GM21390 (cell line): ENCODE data around the gene TTLL8.
"Not testable (repeated sequence)": the region's sequence is repeated elsewhere in the genome, so short reads cannot be mapped to it uniquely, and the experiment has no call there.

Experiments
- ATAC-seq: cut with Tn5 transposase; IDR thresholded peaks from one replicate; pipeline ENCODE4 v1.9.1; 2021; ENCODE audit not compliant: unreplicated experiment

Gene TTLL8

DNA sequence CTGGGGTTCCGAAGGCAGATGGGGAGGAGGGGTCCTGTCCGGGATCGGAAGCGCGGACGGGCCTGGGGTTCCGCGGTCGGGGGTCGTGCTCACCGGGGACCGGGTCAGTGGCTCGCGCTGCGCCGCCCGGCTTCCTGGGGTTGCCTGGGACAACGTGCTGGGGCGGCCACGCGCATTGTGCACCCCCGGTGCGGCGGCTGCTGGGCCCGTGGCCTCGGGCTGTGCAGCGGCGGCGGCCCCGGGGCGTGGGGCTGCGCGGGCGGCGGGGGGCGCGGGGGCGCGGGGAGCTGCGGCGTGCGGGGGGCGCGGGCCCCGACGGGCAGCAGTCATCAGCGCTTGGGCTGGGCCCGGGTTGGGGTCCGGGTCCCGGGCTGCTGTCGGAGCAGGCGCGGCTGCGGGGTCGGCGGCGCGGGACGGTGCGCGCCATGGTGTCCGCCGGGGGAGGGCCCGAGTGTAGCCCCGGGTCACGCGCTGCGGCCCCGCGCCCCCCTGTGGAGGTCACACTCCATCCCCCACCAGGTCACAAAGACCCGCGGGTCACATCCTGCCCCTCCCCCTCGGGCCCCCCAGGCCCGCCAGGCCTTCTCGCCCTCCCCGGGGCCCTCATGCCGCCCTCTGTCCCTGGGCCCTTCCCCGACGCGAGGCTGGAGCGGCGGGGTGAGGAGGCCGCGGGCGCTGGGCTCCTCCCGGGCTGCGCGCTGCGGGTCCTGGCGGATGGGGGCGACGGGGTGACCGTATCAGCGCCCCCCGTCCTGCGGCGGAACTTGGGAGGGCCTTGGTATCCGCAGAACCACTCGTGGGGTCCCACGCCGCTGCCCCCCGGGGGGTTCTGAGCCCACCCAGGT is at the start of gene TTLL8:
TSS of gene TTLL8 (minus strand) at position 238 of the 845 bp plus-strand sequence.
- no peak for ATAC-seq

DNA sequence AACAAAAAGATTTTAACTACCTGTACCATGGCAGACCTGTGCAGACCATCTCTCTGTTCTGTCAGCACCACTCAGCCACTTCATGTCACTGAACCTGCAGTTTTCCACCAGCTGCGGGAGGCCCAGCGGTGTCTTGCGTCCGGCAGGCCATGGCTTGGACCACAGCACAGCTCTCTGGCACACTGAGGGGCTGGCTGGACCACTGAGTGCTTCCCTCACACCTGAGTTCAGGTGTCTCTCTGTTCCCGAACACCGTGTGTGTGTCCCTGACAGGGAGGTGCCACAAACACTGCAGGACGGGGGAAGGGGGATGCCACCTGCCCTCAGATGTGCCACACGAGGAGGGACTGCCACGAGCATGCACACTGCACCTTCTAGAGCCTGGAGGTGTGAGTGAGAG is 49.4 kb upstream of the TTLL8 start:
- no peak for ATAC-seq

DNA sequence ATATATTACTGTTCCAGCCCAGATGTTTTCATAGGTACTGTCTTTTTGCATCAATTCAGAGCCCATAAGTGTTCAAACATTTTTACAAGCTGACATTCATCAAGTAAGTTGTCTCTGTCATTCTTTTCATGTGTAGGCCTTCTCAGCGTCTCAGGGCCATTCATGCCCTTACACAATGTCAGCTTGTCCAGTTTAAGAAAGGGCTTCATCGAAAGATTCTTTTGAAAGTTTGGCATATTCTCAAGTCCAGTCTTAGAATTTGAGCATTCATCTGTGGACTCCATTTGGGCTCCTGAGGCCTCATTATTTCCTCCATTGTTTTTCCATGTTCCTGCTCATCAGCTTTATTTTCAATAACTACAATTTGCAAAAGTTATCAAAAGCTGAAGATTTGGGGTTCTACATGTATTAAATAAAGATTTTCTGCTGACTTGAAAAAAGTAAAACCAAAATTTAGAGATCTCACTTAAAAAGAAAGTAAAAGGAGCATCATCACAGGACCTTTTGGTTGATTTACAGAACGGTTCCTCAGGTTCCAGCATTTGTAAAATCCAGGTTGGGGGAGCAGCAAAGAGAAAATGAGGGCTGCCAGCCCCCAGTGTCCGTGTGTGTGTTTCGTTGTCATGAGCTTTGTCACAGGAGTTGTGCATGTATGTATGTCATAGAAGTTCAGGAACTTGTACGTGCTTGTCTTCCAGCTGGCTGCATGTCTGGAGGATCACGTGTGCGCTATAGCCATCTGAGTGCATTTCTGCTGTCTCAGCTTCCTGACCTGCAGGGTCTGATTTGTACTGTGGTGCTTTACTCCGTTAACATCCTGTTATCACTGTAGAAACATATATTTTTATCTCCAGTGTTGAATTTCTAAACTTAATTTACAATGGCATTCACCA is 47.4 kb upstream of the TTLL8 start:
- ATAC-seq: no peak

DNA sequence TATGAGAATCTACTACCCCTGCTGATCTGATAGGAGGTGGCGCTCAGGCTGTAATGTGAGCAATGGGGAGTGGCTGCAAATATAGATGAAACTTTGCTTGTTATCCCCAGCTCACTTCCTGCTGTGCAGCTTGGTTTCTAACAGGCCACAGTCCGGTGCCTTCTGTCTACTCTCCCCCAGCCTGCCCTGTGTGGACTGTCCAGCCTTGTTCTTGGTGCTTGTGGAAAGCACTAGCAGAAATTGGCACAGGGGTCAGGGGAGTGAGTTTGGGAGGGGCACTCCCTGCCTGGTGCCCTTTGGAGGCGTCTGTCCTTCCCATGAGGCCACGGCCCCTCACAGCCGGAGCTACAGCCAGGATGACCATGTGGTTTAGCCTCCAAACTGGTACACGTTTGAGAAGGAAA is 46.0 kb upstream of the TTLL8 start:
- no peak for ATAC-seq

DNA sequence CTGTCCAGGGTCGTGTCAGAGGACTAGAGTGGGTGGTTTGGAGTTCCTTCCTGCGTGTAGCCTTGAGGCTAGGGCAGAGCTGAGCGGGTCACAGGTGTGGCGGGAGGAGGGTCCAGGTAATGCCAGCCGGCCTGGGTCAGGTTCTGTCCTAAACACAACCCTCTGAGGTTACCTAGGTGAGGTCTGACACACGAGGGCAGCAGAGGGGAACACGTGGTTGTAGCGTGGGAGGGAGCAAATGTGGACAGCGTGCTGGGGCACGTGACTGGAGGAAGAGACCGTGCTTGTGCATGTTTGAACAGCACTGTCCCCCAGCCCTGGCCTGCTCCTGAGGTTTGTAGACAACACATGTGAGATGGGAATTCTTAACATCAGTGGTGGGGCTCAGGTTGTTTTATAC is 44.8 kb upstream of the TTLL8 start:
- ATAC-seq: no peak

DNA sequence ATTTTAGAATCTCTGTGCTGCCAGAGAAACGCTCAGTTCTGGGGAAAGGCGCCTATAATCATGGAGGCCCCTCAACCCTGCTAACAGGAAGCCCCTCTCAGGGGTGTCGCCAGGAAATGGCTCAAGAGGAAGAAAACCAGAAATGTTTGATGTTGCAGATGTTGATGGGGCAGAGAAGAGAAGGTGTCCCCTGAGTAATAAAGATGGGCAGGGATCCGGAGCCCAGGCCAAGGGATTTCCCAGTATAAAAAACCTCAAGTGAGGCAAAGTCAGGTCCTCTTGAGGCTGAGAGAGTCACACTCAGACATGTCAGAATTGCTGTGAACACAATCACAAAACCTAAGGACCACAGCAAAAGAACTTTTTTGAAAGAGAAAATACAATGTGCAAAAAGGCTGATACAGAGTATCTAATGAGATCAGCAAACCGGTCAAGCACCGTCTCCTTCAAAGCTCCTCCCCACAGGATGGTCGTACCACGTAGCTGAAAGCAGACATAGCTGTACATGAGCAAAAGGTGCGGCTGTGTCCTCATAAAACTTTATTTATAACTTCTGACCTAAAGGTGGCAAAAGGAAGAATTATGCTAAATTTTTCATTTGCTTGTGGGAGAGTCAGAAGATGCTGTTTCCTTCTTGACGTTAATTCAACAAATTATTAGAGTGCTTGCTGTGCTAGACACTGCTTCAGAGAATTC is 43.9 kb upstream of the TTLL8 start:
- ATAC-seq: no peak

DNA sequence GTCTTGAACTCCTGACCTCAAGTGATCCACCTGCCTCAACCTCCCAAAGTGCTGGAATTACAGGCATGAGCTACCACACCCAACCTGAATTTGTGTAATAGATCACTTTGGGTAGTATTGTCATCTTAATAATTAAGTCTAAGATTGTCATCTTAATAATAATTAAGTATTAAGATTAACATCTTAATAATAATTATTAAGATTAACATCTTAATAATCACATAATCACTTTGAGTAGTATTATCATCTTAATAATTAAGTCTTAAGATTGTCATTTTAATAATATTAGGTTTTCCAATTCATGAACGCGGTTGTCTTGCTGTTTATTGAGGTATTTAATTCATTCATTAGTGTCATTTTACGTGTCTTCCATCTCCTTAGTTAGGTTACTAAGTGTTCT is 40.0 kb upstream of the TTLL8 start:
- ATAC-seq: no peak

DNA sequence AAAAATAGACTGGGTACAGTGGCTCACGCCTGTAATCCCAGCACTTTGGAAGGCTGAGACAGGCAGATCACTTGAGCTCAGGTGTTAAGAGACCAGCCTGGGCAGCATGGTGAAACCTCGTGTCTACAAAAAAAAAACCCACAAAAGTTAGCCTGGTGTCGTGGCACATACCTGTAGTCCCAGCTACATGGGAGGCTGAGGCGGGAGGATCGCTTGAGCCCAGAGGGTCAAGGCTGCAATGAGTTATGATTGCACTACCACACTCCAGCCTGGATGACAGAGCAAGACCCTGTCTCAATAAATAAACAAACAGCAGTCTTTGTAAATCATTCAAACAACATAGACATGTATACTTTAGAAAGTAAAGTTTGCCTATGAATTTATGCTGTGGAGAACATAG is 34.2 kb upstream of the TTLL8 start:
- ATAC-seq: no peak

DNA sequence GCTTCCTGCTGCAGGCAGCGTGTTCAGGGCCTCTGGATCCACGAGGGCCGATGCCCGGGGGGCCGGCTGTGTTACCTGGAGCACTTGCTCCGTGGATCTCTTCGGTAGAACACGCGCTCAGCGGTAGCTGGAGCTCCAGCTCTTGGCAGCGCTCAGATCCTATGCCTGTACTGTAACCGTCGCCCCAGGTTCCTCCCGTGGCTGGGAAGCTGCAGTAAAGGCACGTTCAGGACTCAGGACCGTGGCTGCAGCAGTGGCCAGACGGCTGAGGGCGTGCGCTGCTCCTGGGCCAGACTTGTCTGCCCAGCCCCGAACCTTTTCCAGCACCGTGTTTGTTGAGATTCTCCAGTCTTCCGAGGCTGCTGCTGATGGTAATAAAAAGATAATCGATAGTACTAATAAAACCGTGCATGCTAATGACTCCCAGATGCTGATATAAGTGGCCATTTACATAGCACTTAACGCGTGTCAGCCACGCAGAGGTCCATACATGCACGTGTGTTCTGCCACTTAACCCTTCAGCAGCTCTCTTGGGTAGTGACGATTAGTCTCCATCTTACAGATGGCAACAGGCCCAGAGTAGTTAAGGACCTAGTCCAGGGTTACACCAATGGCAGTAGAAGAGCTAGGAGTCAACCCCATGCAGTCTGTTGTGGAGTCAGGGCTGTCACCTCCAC is 33.1 kb upstream of the TTLL8 start:
- ATAC-seq: no peak

DNA sequence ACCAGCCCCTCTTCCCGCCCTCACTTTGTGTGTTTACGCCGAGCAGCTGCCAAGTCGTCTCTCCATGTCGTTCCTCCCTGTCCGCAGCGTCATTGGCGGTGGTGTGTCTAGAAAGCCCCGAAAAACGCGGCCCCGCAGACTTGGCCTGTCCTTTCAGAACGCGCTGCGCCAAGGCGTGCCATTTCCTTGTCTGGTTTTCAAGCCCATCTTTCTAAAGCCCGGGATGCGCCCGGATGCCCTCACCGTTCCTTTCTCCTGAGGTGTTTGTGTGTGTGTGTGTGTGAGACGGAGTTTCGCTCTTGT is 32.3 kb upstream of the TTLL8 start:
- ATAC-seq: no peak

DNA sequence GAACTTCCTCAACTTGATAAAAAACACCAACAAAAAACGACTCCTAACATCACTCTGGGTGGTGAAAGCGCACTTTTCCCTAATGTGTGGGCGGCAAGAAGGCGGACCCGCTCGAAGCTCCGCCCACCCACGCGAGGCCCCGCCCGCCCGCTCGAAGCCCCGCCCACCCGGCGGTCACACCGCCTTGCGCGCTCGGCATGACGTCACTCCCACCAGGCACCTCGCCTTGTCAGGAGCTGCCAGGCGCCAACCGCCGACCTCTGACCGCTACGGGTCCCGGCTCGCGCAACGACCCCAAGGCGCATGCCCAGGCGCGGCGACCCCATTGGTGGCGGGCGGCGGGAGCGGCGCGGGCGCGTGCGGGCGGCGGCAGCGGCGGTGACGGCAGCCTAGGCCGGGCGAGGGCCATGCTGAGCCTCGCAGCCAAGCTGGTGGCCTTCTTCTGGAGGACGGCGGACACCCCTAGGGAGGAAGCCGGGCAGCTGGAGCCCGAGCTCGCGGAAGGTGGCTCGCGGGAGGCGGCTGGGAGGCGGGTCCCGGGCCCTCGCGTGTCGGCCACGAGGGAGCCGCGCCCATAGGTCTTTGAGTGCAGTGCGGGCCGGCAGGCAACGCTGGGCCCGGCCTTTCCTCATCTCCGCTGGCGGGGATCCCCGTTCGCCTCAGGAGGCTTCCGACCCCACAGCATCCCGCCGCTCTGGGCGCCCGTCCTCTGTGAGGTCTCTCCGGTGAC is 31.7 kb upstream of the TTLL8 start, which contains the start of gene MOV10L1:
TSS of gene MOV10L1 (plus strand) at position 325 of the 730 bp plus-strand sequence. CDS start at position 408, 83 bp downstream.
- no peak for ATAC-seq

DNA sequence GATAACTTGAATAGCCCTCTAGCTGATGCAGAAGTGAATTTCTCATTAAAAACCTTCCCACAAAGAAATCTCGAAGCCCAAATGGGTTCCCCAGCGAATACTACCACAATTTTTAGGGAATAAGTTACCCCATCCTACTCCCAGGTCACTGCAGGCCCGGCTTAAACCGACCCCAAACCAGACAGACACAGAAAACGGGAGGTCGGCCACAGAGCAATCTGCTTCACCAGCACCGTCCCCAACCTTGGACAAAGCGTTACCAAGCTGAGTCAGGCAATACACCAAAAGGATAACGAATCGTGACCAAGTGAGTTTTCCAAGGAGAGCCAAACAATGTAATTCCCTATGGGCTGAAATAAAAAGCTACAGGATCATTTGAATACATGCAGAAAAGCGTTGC is 31.1 kb upstream of the TTLL8 start:
- no peak for ATAC-seq

DNA sequence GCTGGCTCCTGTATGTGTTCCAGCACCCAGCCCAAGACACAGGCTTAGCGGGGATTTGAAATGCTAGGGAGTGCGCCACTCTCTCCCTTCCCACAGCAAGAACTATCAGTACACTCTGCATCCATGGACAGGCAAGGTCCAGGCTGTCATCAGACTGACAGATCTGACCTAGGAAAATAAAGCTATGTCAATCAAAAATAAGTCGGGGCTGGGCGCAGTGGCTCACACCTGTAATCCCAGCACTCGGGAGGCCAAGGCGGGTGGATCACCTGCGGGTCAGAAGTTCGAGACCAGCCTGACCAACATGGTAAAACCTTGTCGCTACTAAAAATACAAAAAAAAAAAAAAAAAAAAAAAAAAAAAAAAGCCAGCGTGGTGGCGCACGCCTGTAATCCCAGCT is 30.0 kb upstream of the TTLL8 start:
- ATAC-seq: no peak

DNA sequence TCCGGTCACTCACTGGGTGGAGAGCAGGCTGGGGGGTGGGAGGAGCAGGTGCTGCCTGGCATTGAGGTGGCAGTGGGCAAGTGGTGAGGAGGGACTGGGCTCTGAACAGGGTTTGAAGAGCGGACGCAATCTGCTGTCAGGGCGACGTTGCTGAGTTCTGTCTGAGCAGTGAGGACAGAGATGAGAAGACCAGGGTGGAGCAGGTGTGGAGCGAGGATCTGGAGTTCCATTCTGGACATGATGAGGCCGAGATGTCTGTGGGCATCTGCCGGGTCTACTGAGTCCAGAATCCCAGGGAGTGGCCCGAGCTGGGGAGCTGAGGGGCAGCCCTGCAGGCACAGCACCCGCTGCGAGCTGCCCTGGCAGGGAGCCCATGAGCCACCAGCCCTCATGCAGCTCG is 29.5 kb upstream of the TTLL8 start:
- no peak for ATAC-seq

DNA sequence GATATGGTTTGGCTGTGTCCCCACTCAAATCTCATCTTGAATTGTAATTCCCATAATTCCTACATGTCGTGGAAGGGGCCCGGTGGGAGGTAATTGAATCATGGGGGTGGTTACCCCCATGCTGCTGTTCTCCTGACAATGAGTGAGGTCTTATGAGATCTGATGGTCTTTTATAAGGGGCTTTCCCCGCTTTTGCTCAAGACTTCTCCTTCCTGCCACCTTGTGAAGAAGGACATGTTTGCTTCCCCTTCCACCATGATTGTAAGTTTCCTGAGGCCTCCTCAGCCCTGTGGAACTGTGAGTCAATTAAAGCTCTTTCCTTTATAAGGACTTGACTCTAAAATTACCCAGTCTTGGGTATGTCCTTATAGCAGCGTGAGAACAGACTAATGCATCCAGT is 28.9 kb upstream of the TTLL8 start:
- ATAC-seq: not testable (repeated sequence)

DNA sequence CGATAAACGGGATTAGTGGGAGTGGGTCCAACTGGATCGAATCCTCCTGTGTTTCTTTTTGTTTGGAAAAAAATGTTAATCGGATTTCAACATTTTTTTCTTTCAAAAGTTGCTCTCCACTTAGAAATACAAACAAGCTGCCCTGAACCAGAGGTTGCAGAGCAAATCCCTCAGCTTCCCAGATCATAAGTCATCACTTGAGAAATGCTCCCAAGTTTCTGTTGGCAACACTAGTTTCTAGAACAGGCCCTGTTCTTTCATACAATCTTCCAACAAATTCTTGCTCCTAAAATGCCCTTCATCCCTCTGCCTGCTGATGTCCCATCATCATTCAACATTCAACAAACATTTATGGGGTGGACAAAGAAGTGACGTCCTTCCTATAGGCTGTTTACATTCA is 28.4 kb upstream of the TTLL8 start:
- ATAC-seq: no peak

DNA sequence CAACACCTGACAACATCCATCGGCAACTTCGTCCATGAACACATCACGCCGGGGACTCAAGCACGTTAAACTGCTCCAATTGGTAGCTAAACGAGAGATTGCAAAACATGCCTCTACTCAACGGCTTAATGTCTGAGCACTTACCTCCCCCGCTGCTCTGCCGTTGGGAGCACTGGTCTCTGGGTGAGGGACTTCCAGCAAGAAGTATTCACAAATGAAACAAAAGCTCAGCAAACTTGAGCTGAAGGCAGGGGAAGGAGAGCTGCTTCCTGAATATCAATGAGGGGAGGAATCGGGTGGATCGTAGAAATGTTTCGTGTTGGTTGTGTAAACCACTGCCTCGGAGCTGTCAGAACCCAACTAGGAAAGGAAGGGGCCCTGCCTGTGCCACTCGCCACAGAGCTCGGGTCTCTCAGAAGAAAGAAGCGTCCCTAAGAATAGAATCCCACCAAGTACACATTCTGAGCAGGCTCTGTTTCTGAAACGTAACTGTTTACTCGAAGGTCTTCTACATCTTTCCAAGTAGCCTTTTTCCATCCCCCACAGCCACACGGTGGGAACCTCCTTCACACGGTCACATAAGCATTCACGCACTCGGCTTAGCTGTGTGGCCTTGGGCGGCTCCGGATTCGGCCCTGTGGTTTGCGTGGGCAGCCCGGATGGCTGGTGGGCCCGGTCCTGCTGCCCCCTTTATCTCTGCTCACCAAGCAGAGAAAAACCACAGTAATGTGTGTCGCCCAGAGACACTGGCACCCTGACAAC is 27.3 kb upstream of the TTLL8 start, which contains the start of gene MLC1:
TSS of gene MLC1 (minus strand) at position 216 of the 762 bp plus-strand sequence. CDS start 524 bp downstream, outside the sequence.
- ATAC-seq: no peak

DNA sequence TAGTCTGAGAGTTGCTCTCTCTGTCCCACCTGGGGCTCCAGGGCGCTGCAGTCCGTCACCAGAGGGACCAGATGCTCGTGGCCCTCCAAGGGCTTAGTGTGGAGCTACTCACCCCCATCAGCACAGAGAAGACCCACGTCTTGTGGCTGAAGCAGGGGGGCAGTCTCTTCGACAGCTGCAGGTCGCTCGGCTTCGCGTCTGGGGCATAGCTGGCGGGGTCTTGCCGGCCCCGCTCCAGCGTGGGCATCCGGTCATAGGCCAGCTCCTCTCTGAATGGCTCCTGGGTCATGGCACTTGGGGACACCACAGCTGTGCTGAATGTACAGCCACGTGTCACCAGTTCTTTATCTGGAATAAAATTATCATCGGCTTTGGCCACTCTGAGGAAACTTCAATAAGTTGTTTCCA is 26.5 kb upstream of the TTLL8 start:
- no peak for ATAC-seq

DNA sequence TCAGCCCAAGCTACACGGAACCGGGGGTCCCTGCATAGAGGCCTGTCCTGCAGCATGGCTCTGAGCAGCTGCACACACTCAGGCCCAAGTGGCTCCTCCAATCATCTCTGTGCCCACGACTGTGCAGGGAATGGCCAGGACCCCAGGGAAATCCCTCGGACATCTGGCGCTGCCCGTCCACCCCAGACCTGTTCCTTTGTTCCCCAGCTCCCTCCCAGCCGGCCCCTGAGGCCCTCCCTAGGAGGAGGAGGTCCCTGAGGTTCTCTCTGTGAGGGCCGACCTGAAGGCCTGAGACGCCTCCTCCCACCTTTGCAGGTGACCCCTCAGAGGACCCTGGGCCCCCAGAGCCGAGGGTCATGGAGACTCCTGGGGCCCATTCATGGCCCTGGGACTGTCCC is 26.0 kb upstream of the TTLL8 start:
- ATAC-seq: no peak
